Mucosa of stomach (tissue), 1 donor: ENCODE results near the gene TRPT1.

Experiments used
- H3K27me3 ChIP-seq: one replicate; pipeline ENCODE4 v1.7.0; 2013; ENCODE audit warnings: mild to moderate bottlenecking, low read length; ENCODE audit not compliant: control insufficient read depth, insufficient read depth
- H3K36me3 ChIP-seq: one replicate; pipeline ENCODE4 v1.7.0; 2013; ENCODE audit warnings: low read length; ENCODE audit not compliant: control insufficient read depth, insufficient read depth
- H3K4me1 ChIP-seq: one replicate; pipeline ENCODE4 v1.7.0; 2013; ENCODE audit warnings: mild to moderate bottlenecking, low read length; ENCODE audit not compliant: control insufficient read depth, insufficient read depth
- H3K4me3 ChIP-seq: one replicate; pipeline ENCODE4 v1.7.0; 2013; ENCODE audit warnings: low read length
- H3K9ac ChIP-seq: one replicate; pipeline ENCODE4 v1.7.0; 2013; ENCODE audit warnings: mild to moderate bottlenecking, low read length, moderate library complexity
- H3K9me3 ChIP-seq: one replicate; pipeline ENCODE4 v1.7.0; 2013; ENCODE audit warnings: mild to moderate bottlenecking, low read length, moderate library complexity; ENCODE audit not compliant: control insufficient read depth
- donor health status: Pancreatic carcinoma.

Gene TRPT1

GRCh38 chr11:64239662-64240434 is 13.9 kb upstream of the TRPT1 start:
- Histone ChIP-seq H3K36me3 (no peaks in the 10 kb centered on the region), H3K9me3 (no peaks in the 10 kb centered on the region), H3K27me3 (no peaks in the 10 kb centered on the region), H3K9ac (peak overlapping the region; percentile 95), H3K4me3 (peak overlapping the region; percentile 90), H3K4me1 (peaks cover 64% of the 10 kb centered on the region)

GRCh38 chr11:64238999-64239398 is 13.0 kb upstream of the TRPT1 start:
- no peak overlapping the region for H3K9ac ChIP-seq
- no peaks in the 10 kb centered on the region for H3K9me3 ChIP-seq
- no peak overlapping the region for H3K4me3 ChIP-seq
- H3K4me1 ChIP-seq: peaks cover 64% of the 10 kb centered on the region
- H3K36me3 ChIP-seq: no peaks in the 10 kb centered on the region
- H3K27me3 ChIP-seq: no peaks in the 10 kb centered on the region

- Histone ChIP-seq H3K9ac (peak overlapping the region; percentile 45), H3K4me1 (peaks cover 71% of the 10 kb centered on the region)
Observed at GRCh38 chr11:64238076-64238475, 12.1 kb upstream of the TRPT1 start.

GRCh38 chr11:64237484-64237951 is 11.5 kb upstream of the TRPT1 start:
- Histone ChIP-seq H3K27me3 (no peaks in the 10 kb centered on the region), H3K9me3 (no peaks in the 10 kb centered on the region), H3K36me3 (no peaks in the 10 kb centered on the region), H3K9ac (peak overlapping the region; percentile 45), H3K4me3 (no peak overlapping the region), H3K4me1 (peaks cover 69% of the 10 kb centered on the region)

More at GRCh38 chr11:64238076-64238475, 12.1 kb upstream of the TRPT1 start:
- Histone ChIP-seq H3K9me3 (no peaks in the 10 kb centered on the region), H3K4me3 (no peak overlapping the region), H3K27me3 (no peaks in the 10 kb centered on the region), H3K36me3 (no peaks in the 10 kb centered on the region)

GRCh38 chr11:64235437-64236161 is 9.6 kb upstream of the TRPT1 start:
- no peaks in the 10 kb centered on the region for H3K9me3 ChIP-seq
- H3K4me1 ChIP-seq: peaks cover 74% of the 10 kb centered on the region
- H3K9ac ChIP-seq: peak overlapping the region; percentile 41
- H3K27me3 ChIP-seq: no peaks in the 10 kb centered on the region
- H3K4me3 ChIP-seq: peak overlapping the region; percentile 55
- H3K36me3 ChIP-seq: no peaks in the 10 kb centered on the region

GRCh38 chr11:64234647-64235379 is 8.8 kb upstream of the TRPT1 start:
- Histone ChIP-seq H3K36me3 (no peaks in the 10 kb centered on the region), H3K4me3 (peak overlapping the region; percentile 55), H3K9ac (peak overlapping the region; percentile 41), H3K4me1 (peaks cover 68% of the 10 kb centered on the region), H3K27me3 (no peaks in the 10 kb centered on the region), H3K9me3 (no peaks in the 10 kb centered on the region)

- Histone ChIP-seq H3K4me1 (peaks cover 68% of the 10 kb centered on the region), H3K9me3 (no peaks in the 10 kb centered on the region), H3K36me3 (no peaks in the 10 kb centered on the region), H3K9ac (peak within 1 kb of the TSS; percentile 62), H3K4me3 (peak within 1 kb of the TSS; percentile 55), H3K27me3 (no peaks in the 10 kb centered on the region)
Observed at GRCh38 chr11:64233913-64234586, 8.1 kb upstream of the TRPT1 start, which contains the start of gene VEGFB. VEGFB (plus strand) TSS chr11:64234584; CDS start chr11:64234834, 250 bp downstream.

- H3K4me1 ChIP-seq: peaks cover 58% of the 10 kb centered on the region
- H3K9me3 ChIP-seq: no peaks in the 10 kb centered on the region
- H3K36me3 ChIP-seq: no peaks in the 10 kb centered on the region
- no peaks in the 10 kb centered on the region for H3K27me3 ChIP-seq
- H3K4me3 ChIP-seq: no peak overlapping the region
- H3K9ac ChIP-seq: no peak overlapping the region
Observed at GRCh38 chr11:64232967-64233315, 7.0 kb upstream of the TRPT1 start.

GRCh38 chr11:64232182-64232966 is 6.4 kb upstream of the TRPT1 start:
- no peak overlapping the region for H3K9ac ChIP-seq
- H3K36me3 ChIP-seq: no peaks in the 10 kb centered on the region
- H3K27me3 ChIP-seq: no peaks in the 10 kb centered on the region
- H3K4me3 ChIP-seq: no peak overlapping the region
- H3K9me3 ChIP-seq: no peaks in the 10 kb centered on the region
- peaks cover 56% of the 10 kb centered on the region for H3K4me1 ChIP-seq

- Histone ChIP-seq H3K9me3 (no peaks in the 10 kb centered on the region), H3K4me3 (peak overlapping the region; percentile 25), H3K36me3 (no peaks in the 10 kb centered on the region), H3K9ac (no peak overlapping the region), H3K27me3 (no peaks in the 10 kb centered on the region), H3K4me1 (peaks cover 59% of the 10 kb centered on the region)
Observed at GRCh38 chr11:64231546-64231945, 5.6 kb upstream of the TRPT1 start.

GRCh38 chr11:64230985-64231365 is 5.0 kb upstream of the TRPT1 start:
- no peaks in the 10 kb centered on the region for H3K36me3 ChIP-seq
- H3K4me1 ChIP-seq: peaks cover 59% of the 10 kb centered on the region
- no peaks in the 10 kb centered on the region for H3K9me3 ChIP-seq
- H3K4me3 ChIP-seq: peak overlapping the region; percentile 51
- H3K27me3 ChIP-seq: no peaks in the 10 kb centered on the region
- H3K9ac ChIP-seq: peak overlapping the region; percentile 86
